HG03045 (cell line): ENCODE data around the gene NID2.

Experiments
- ATAC-seq: cut with Tn5 transposase; IDR thresholded peaks from one replicate; pipeline ENCODE4 v1.9.1; 2021; ENCODE audit warnings: mild to moderate bottlenecking, moderate library complexity; ENCODE audit not compliant: unreplicated experiment

The NID2 gene

DNA sequence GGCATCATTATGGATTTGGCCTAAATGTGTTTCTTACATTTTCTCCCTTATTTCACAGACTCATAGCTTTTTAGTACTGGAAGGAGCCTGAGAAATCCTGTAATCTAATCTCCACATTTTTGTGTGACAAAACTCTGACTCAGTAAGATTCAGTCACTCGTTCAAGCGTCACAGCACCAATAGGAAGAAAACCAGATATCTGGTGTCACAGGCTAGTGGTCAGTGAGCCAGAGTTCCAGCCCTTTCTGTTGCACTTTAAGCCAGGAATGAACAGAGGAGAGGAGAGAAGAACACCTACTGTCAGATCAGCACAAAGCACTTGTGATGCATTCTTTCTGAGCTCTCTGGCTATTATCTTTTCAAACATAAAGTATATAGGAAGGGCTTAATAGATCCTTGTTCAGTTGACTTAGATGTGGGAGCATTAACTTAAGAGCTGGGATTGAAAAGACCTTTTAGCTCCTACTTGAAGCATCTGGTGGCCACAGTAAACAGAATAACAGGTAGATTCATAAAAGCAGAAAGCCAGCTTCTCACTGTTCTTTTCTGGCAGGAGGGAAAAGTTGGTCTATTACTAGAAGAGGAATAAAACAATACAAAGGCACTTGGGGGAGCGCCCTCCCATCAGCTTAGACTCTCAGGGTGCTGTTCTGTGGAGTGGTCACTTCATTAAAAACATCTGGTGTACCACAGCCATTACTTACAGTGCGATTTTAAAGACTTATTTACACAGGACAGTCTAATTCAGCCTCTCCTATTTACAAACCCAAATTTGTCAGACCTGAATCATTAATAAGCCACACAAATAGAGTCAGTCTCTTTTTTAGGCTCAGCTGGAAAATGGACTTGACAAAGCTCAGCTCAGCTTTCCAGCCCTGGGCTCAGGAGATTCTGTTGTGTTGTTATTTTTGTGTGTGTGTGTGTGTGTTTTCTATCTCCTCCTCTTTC is 12.2 kb upstream of the NID2 start:
- no peak for ATAC-seq

DNA sequence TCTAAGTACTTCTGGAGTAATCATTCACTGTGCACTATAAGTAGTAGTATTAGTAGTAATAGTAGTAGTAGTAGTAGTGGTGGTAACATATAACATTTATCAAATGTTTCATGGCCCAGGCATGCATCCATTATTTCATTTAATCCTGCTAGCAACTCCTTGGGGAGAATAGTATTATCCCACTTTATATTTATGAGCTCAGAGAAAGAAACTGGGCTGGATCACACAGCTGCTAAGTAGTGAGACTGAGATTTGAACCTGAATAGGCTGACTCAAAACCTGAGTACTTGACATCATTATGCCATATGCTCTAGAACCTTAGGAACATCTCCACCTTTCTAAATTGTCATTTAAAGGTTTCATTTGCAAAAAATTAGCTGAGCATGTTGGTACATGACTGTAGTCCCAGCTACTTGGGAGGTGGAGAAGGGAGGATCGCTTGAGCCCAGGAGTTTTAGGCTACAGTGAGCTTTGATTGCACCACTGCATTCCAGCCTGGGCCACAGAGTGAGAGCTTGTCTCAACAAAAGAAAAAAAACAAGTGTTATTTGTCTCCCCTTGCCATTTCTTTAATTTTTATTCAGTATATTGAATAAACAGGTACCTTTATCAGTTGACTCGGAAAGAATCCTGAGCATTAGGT is 11.4 kb upstream of the NID2 start:
- no peak for ATAC-seq

DNA sequence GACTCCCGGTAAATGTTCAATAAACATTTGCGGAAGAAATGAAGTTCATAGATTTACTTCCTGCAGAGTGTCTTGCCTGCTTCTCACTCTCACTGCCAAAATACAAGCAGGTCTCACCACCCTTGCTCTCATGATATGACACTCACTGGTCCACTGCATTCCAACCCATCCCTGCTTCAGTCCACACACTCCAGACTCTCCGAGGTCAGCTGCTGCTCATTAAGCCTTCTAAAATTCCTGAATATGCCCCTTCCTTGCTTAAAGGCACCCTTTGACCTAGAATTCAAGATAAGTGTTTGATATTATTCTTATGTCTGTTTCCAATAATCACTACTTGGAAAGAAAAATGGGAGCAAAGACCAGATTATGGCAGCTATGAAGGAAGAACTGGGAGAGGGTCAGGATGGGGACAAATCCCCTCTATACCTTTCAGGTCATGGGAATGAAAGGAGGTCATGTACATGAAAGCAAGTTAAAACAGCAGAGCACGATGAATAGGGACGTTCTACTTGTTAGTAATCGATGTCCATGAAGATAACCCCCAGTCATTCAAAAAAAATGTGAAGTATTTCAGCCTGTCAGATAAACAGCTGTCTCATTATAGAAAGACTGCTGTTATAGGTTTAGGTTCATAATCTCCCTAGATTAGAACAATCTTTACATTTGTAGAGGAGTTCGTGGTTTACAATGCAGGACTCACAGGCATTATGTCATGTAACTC is 10.5 kb upstream of the NID2 start:
- no peak for ATAC-seq

DNA sequence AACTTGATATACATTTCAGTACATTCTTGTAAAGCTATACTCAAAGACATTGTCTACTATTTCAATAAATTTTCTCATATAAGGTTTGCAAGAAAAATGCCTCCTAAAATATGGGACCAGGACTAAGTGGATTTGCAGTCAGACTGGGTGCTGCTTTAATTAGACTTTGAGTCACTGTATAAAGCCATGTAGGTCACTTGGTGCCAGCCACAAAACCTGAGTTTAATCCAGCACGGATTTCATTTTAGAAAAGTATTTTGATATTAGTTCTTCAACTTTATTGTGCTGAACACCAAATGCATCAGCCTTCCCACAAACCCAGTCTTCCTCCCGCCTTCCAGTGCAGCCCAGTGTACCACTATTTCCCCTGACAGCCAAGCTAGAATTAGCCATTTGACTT is 9.9 kb upstream of the NID2 start:
- ATAC-seq, result no peak

DNA sequence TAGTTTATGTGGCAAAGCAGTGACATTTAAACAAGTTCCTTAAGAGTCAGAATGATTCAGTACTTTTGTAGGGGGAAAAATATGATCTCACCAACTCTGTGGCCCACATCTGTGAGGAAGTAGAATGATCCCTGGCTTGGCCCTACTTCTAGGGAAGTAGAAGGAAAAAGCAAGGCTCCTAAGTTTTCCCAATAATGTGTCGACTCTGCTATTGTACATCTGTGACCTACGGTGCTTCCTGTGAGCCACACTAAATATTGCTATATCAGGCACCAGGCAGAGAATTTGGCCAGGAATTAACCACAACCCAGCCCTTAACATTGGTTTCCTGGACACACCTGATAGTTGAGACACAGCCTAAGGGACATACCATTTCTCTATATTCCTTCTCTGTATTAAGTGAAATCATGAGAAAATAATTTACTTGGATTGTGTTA is 9.3 kb upstream of the NID2 start:
- ATAC-seq, result no peak

DNA sequence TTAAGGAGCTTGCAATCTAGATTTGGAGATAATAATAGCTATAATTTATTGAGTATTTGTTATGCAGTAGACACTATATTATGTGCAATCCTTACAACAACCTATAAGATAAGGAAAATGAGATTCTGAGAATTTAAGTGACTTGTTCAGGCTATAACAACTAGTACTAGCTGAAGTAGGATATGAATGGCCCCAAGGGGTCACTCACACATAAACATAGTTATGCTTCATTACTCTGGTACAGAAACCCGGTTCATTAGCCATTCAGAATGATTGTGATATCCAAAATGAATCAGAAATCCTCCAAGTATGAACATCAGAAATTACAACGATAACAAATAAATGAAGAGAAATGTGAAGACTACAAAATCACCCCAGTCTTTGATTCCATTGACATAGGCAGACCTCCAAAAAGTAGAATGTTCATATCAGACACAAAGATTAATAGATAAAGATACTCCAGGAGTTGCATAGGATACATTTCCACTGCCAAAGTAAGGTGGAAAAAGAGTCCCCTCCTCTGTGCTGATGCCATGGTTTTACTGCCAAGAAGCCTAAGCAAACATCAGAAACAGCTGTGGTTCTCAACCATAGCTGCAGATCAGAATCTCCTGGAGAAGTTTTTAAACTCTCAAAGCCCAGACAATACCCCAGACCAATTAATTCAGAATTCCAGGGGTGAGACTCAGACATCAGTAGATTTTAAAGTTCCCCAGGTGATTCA is 8.6 kb upstream of the NID2 start:
- ATAC-seq, result no peak

DNA sequence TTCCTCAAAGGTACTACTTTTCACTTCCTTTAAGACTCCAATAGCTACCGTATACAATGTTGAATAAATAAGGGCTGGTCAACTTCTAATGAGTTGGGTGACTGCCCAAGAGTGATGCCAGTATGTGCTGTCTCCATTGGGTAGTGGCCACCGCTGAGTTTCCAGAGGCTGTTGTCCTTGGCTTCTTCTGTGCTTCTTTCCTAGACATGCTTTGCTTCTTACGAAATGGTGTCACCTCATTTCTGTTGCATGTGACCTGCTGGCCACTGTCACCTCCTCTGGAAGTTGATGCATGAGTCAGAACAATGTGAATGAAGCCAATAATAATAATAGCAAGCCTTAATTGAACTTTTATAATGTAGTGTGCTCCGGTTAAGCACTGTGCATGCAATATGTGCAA is 7.5 kb upstream of the NID2 start:
- no peak for ATAC-seq

DNA sequence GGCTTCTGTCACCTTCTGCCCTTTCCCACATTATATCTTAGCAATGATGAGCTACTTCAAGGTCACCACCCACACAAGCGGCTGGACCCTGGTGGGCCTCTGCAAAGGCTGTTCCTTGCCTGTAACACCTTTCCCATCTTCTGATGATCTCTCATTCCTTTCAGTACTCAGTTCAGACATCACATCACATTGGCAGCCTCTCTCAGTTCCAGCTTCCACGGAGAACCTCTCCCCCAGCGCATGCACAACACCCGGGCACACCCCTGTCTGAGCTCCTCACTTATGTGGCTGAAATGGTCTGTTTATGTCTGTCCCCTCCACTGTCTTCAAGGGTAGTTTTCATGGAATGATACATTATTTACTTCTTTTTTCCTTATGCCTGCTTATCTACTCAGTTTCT is 6.5 kb upstream of the NID2 start:
- no peak for ATAC-seq

DNA sequence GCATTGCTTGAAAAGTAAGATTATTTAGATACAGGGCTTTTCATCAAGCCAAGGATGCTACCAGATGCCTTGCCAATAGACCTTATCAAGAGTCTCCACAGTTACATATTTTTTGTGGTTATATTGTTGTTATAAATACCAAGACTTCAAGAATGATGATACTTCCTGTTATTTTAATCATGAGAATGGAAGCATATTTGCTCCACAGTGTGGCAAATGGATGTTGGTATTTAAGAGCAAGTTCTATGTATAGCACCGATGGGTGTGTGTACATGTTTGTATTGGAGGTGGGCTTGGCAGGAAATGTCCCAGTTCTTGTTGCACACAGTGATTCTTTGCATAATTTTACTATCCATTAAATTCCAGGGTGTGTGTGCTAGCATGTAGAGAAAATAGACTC is 4.4 kb upstream of the NID2 start:
- no peak for ATAC-seq

DNA sequence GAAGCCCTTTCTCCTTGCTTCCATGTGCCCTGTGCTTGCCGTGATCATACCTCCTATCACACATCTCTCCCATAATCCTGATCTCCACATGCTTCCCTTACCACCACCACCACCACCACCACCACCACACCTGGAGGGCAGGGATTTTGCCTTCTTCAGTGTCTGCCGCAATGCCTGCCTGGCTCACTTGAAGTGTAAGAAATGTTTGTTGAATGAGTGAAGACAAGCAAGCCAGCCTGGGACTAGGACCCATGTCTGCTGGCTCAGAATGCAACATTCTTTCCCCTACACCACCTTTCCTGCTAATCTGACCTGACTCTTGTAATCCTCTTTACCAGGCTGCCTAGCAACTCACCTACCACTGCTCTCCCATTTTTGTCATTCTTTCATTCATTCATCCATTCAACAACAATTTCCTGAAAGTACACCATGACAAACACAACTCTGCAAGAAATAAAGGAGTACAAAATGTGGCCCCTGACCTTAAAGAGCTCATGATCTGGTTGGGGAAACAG is 3.5 kb upstream of the NID2 start:
- no peak for ATAC-seq

DNA sequence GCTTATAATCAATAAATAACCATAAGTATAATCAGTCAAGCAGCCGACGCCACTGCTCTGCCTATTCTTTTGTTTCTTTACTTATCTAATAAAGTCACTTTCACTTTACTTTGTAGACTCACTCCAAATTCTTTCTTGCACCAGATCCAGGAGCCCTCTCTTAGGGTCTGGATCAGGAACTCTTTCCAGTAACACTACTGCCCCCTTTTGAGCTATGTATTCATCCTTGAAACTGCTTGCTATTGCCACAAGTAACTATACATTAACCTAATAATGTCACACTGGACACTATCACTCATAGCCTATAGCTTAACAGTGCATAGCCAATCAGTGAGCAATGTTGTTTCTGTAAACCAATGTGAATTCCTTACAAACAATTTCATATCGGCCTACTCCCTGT is 2.8 kb upstream of the NID2 start:
- ATAC-seq, result no peak

DNA sequence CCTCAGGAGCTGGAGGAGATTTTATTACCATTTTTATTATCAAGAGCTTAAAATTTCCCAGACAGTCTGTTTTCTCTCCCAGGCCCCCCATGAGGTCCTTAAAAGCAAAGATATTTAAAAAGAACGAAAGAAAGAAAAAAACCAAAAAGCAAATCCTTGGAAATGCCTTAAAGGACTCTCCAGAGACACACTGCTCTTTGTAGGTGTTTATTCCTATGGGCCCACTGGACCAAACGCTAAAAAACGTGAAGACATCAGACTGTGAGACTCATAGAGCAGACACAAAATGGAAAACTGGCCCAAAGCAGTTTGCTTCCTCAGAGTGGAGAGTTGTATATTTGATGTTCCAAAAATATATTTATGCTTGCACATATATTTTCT is 1.2 kb upstream of the NID2 start:
- no peak for ATAC-seq

DNA sequence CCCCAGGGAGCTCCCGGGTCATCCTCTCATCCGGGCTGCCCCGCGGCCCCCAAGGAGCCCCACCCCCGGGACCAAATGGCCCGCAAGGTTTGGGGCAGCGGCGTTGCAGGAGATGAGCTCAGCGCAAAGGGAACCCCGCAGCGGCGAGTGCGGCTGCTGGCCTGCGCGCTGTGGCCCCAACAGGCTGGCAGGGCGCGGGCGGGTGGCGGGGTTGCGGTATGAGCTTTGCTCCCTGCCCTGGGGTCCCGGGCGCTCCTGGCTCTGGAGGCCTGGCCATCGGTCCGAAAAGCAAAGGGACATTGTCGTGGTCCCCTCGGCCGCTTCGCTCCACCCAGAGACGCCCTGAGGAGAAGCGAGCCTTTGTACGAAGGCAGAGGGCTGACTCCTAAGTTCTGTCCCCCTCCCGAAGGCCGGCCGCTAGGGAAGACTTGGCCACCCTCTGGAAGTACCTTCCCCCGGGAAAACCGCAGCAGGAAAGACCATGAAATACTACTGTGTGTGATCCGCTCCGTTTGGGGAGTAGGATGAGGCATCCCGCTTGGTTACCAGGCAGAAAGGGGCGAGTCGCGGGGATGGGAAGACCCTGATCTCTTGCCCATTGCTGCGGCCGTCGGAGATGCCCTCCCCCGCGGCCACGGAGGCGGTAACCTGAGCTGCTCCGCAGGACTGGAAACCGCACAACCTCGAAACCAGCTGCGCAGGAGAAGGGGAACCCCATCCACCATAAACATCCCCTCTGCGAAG is 620 bp upstream of the NID2 start:
- ATAC-seq, result no peak

DNA sequence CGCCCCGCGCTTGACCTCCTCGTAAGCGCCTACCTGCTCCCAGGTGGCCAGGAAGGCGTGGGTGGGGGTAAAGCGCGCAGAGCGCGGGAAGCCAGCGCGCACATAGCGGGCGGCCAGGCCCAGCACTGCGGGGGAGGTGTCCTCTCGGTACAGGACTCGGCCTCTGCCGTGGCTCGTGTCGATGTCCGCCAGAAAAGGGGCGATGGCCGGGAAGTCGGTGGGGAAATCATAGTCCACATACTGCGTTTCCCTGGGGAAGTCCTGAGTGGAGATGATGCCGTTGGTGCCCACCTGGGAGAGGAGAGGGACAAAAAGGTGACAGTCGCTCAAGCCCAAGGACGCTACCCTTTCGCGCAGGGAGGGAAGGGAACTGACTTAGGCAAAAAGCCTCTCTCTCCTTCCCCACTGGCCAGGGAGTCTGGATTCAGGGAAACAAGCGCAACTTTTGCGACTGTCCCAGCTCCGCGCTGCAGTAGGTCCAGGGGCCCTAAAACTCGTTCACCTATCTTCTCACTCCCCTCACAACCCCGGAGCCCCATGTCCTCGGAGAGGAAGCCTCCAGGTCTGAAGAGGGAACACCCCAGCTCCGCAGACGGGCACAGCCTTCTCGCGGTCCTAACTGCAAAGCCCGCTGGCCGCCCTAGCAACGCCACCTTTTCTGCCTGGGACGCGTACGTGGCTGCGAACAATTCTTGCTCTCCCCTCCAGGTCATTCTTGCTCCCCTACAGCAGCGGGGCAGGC is 815 bp downstream of the NID2 start:
- no peak for ATAC-seq

DNA sequence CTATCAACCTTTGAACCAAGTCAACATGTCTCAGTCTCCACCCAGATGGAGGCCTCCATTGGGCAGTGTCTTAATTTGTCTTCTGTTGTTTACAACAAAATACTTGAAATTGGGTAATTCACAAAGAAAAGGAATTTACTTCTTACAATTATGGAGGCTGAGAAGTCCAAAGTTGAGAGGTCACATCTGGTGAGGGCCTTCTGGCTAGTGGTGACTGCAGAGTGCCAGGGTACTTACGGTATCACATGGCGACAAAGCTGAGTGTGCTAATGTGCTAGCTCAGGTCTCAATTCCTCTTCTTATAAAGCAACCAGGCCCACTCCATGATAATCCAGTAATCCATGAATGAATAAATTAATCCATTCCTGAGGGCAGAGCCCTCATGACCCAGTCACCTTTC is 4.7 kb downstream of the NID2 start:
- ATAC-seq, result no peak

DNA sequence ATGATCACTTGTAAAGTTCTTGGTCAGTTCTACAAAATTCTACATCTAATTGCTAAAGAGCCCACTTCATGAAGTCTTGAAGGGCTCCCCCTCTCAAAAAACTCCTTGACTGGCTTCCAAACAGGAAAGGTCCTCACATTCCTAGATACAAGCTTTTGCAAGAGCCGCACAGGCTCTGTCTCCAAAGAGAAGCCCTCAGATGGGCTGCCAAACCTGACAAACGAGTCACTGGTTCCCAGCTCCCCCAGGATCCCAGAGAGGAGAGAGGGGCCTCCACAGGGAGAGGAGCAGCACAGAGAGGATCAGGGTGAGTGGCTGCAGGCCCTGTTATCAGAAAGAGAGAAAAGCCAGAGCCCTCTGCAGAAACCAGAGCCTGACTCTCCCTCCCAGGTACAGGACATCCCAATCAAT is 5.8 kb downstream of the NID2 start:
- ATAC-seq, result no peak

DNA sequence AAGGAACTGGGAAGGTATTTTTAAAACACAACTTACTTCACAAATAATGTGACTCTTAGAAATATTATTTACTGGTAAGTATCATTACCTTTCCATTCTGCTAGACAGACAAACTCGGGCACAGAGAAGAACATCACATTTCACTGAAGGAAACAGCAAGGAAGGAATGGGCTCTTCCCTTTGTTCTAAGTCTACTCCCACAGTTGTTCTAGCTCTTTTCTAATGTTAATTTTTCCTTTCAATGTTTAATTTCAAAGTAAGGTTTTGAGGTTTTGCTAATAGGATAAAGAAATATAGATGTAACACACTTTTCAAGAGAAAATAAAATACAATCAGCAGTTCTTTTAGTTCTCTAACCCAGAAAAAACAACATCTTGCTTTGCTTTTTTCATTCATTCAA is 7.0 kb downstream of the NID2 start:
- no peak for ATAC-seq

DNA sequence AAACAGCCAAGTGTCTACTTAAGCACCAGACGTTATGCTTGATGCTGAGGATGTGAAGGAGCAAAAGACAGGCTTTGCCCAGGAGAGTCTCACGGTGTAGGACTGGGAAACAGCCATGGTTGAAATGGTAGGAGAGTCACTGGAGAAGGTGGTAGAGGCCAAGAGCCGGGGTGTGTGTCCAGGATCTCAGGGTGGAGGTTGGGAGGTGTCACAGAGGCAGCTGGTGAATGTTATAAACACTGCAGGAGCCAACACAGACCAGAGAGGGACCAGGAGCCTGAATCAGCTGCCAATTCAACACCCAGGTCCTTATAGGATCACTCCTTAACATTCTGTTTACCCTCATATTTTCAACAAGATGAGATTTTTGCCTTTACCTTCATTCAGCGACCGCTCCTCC is 7.5 kb downstream of the NID2 start:
- no peak for ATAC-seq

DNA sequence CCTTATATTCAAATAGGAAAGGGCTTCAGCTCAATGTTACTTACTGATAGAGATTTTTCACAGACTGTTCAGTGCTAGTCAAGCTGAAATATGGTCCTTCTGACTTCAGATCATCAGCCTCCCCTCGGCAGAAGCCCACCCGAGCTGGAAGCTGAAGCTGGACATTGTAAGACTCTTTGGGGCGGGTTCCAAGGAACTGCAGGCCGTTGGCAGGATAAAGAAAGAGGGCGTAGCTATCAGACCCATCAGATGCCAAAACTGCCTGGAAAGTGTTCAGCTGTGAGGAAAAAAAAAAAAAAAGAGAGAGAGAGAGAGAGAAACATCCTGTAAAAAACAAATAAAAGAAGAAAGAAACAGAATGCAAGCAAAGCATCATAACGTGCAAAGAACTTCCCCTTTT is 8.8 kb downstream of the NID2 start:
- no peak for ATAC-seq

DNA sequence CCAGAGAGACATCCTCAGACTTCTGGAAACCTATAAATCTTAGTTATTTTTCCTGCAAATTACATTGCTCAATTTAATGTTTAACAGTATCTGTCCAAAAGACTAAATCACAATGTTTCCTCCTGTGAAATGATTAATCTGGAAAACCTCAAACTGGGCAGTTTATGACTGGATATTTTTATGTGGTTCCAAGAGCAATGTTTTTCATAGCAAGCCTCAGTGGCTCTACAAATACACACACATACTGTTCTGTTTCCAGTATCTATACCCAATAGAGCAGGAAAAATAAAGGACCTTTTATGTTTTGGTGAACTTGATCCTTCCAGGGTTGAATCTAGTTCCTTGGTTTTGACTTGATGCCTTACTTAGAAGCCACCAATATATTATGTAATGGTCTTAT is 9.2 kb downstream of the NID2 start:
- ATAC-seq, result no peak
